Hepatocyte (in vitro differentiated cells): Measurements from ENCODE around the gene PCDH10.

ENCODE experiments used
- CTCF ChIP-seq: fragments of 200-600 bp; sonication (generic); IDR thresholded peaks from 2 replicates; pipeline ENCODE4 v1.5.1; 2016; ENCODE audit warnings: antibody characterized with exemption, mild to moderate bottlenecking; ENCODE audit not compliant: poor library complexity
- EZH2phosphoT487 ChIP-seq: fragments of 200-600 bp; sonication (generic); IDR thresholded peaks from one replicate; pipeline ENCODE4 v1.6.1; 2018; ENCODE audit warnings: antibody characterized with exemption, mild to moderate bottlenecking, low read depth, moderate library complexity; ENCODE audit not compliant: unreplicated experiment, severe bottlenecking

DNA sequence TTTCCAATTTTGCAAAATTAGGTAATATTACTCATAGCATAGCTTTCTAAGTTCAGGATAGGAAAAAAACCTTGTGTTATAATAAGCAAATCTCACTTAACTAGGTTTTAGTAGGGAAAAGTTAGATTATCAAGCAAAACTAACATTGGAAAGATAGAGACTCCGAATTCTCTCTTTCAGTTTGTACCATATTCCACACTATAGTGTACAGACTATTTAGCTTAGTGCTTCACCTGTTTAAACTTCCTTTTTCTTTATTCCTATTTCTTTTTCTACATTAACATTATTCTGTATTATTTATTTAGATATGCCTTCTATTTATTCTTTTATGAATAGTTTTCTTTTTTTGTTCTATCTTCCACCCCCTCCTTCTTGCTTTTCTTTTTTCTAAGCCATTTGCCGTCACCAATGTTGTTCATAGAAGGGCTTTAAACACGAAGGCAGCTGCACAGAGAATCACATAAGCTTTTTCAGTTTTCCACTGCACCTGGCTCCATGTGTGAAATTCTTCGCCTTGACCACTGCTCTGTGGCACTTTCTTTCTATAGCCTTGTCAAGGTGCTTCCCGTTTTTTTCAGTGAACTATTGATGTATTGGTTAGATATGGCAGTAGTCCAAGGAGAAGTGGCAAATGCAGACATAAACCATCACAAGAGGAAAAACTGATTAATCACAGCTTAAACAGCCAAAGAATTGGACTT lies 8.5 kb downstream of the PCDH10 start:
- TF ChIP-seq CTCF (no peak), EZH2phosphoT487 (no peak)
